Nephron progenitor cell (in vitro differentiated cells): ENCODE results near the gene GATA6.
A peak's percentile ranks its signal among the peaks of the same experiment; 100 is the strongest.
"Not testable (repeated sequence)": the region's sequence is repeated elsewhere in the genome, so short reads cannot be mapped to it uniquely, and the experiment has no call there.

Experiments used
- DNase-seq: peaks from one replicate; pipeline ENCODE4 v3.0.0; 2021
- H3K27ac Mint-ChIP-seq: 2 replicates; pipeline ENCODE4 v1.8.0; 2021; ENCODE audit warnings: mild to moderate bottlenecking, moderate library complexity, mixed read lengths
- H3K27me3 Mint-ChIP-seq: 2 replicates; pipeline ENCODE4 v1.8.0; 2021; ENCODE audit warnings: mild to moderate bottlenecking, low read depth, mixed read lengths; ENCODE audit not compliant: poor library complexity
- H3K36me3 Mint-ChIP-seq: 2 replicates; pipeline ENCODE4 v1.8.0; 2021; ENCODE audit warnings: low read depth, mixed read lengths
- H3K4me1 Mint-ChIP-seq: 2 replicates; pipeline ENCODE4 v1.8.0; 2021; ENCODE audit warnings: mixed read lengths
- H3K4me3 Mint-ChIP-seq: 2 replicates; pipeline ENCODE4 v1.8.0; 2021; ENCODE audit warnings: mild to moderate bottlenecking, moderate library complexity, mixed read lengths
- H3K9me3 Mint-ChIP-seq: 2 replicates; pipeline ENCODE4 v1.8.0; 2021; ENCODE audit warnings: mild to moderate bottlenecking, moderate library complexity, mixed read lengths
- CTCF ChIP-seq: fragments of 200-600 bp; sonication (generic); IDR thresholded peaks from 2 replicates; pipeline ENCODE4 v1.5.0; 2021; ENCODE audit warnings: antibody characterized with exemption

GATA6 gene

GRCh38 chr18:22194151-22194598 lies 24.8 kb downstream of the GATA6 start:
- TF ChIP-seq CTCF: no peak
- DNase-seq: no peak
- Mint-ChIP-seq H3K36me3 (no peaks in the 10 kb centered on the region), H3K27me3 (peaks cover 6% of the 10 kb centered on the region), H3K9me3 (no peaks in the 10 kb centered on the region), H3K4me3 (no peak overlapping the region), H3K4me1 (peaks cover 74% of the 10 kb centered on the region), H3K27ac (peak overlapping the region; percentile 87)

- Mint-ChIP-seq H3K9me3 (no peaks in the 10 kb centered on the region), H3K4me3 (no peak overlapping the region), H3K36me3 (no peaks in the 10 kb centered on the region), H3K27me3 (no peaks in the 10 kb centered on the region), H3K4me1 (peaks cover 71% of the 10 kb centered on the region), H3K27ac (peak overlapping the region; percentile 16)
- TF ChIP-seq CTCF: no peak
- no peak for DNase-seq
Measured at GRCh38 chr18:22195052-22195451, 25.7 kb downstream of the GATA6 start.

DNA sequence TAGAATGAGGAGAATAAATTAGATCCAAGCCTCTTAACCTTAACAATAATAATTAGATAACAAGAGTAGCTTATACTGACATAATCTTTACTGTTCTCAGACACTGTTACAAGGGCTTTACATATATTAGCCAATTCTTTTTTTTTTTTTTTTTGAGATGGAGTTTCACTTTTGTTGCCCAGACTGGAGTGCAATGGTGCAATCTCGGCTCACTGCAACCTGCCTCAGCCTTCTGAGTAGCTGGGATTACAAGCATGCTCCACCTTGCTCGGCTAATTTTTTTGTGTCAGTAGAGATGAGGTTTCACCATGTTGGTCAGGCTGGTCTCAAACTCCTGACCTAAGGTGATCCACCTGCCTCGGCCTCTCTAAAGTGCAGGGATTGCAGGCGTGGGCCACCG lies 27.6 kb downstream of the GATA6 start:
- H3K4me1 Mint-ChIP-seq: peaks cover 74% of the 10 kb centered on the region
- not testable (repeated sequence) for H3K27me3 Mint-ChIP-seq, H3K36me3 Mint-ChIP-seq, H3K27ac Mint-ChIP-seq, DNase-seq, H3K4me3 Mint-ChIP-seq, H3K9me3 Mint-ChIP-seq

- peak overlapping the region; percentile 81 for H3K27ac Mint-ChIP-seq
- no peak for TF ChIP-seq CTCF
- H3K36me3 Mint-ChIP-seq: peaks cover 5% of the 10 kb centered on the region
- DNase-seq: no peak
- peaks cover 3% of the 10 kb centered on the region for H3K27me3 Mint-ChIP-seq
- no peaks in the 10 kb centered on the region for H3K9me3 Mint-ChIP-seq
- H3K4me3 Mint-ChIP-seq: no peak overlapping the region
- H3K4me1 Mint-ChIP-seq: peaks cover 74% of the 10 kb centered on the region
Measured at GRCh38 chr18:22197668-22198067, 28.3 kb downstream of the GATA6 start.

DNA sequence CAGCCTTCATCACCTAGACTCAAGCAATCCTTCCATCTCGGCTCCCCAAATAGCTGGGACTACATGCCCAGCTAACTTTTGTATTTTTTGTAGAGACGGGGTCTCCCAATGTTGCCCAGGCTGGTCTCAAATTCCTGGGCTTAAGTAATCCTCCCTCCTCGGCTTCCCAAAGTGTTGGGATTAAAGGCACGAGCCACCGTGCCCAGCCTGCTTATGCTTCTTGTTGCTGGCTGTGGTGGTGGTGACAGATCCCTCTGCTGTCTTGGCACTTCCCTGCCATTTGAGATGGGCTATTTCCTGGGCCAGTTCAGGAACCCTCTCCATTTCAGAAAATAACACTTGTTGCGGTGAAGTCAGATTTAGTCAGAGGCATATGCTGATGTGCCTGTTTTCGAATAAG lies 28.8 kb downstream of the GATA6 start:
- DNase-seq: no peak
- Mint-ChIP-seq H3K4me3 (no peak overlapping the region), H3K27me3 (peaks cover 3% of the 10 kb centered on the region), H3K4me1 (peaks cover 74% of the 10 kb centered on the region), H3K9me3 (no peaks in the 10 kb centered on the region), H3K27ac (no peak overlapping the region), H3K36me3 (peaks cover 5% of the 10 kb centered on the region)
- TF ChIP-seq CTCF: no peak

DNA sequence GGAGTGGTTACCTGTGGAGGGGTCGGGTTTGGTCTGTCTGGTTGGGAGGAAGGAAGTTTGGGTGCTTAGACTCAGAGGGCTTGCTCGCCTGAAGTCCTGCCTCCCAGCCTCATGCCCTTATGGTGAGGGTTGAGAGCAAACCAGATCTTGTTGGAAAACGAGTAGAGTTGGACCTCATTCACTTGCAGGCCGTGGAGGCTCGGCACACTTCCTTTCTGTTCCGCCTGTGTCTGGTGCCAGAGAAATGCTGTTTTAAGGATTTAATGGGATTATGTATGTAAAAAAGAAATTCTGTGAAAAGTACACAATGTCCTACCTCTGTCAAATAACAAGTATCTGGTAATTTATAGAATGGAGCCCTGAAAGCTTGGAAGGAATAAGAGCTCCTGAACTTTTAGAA lies 29.6 kb downstream of the GATA6 start:
- Mint-ChIP-seq H3K27me3 (peaks cover 3% of the 10 kb centered on the region), H3K4me3 (no peak overlapping the region), H3K4me1 (peaks cover 74% of the 10 kb centered on the region), H3K36me3 (peaks cover 5% of the 10 kb centered on the region), H3K9me3 (no peaks in the 10 kb centered on the region), H3K27ac (no peak overlapping the region)
- TF ChIP-seq CTCF: no peak
- DNase-seq: no peak
